KMS-11 (cell line): Measurements from ENCODE around the gene KRT77.

ENCODE experiments used
- H2AFZ ChIP-seq: fragments of 200-600 bp; sonication (generic); 2 replicates; pipeline ENCODE4 v1.6.1; 2016; ENCODE audit warnings: antibody characterized with exemption, mixed run types, low read depth
- H3K27ac ChIP-seq: fragments of 200-600 bp; sonication (generic); 2 replicates; pipeline ENCODE4 v1.6.1; 2016; ENCODE audit warnings: mild to moderate bottlenecking, mixed run types
- H3K27me3 ChIP-seq: fragments of 200-600 bp; sonication (generic); 2 replicates; pipeline ENCODE4 v1.6.1; 2017; ENCODE audit warnings: mild to moderate bottlenecking, low read depth, mixed run types, moderate library complexity; ENCODE audit not compliant: insufficient read depth
- H3K36me3 ChIP-seq: fragments of 200-600 bp; sonication (generic); 2 replicates; pipeline ENCODE4 v1.6.1; 2017; ENCODE audit warnings: mild to moderate bottlenecking, mixed run types; ENCODE audit not compliant: insufficient read depth
- H3K4me1 ChIP-seq: fragments of 200-600 bp; sonication (generic); 2 replicates; pipeline ENCODE4 v1.6.1; 2016; ENCODE audit warnings: mild to moderate bottlenecking, low read depth, mixed run types; ENCODE audit not compliant: poor library complexity, severe bottlenecking
- H3K4me2 ChIP-seq: fragments of 200-600 bp; sonication (generic); 2 replicates; pipeline ENCODE4 v1.7.0; 2016; ENCODE audit warnings: mild to moderate bottlenecking, mixed run types
- H3K4me3 ChIP-seq: fragments of 200-600 bp; sonication (generic); IDR thresholded peaks from 2 replicates; pipeline ENCODE4 v1.6.1; 2017; ENCODE audit warnings: low read depth, low read length, mixed read lengths; ENCODE audit not compliant: insufficient read depth
- H3K79me2 ChIP-seq: fragments of 200-600 bp; sonication (generic); 2 replicates; pipeline ENCODE4 v1.6.1; 2016; ENCODE audit warnings: low read depth, mixed run types; ENCODE audit not compliant: insufficient read depth
- H3K9ac ChIP-seq: fragments of 200-600 bp; sonication (generic); 2 replicates; pipeline ENCODE4 v1.6.1; 2016; ENCODE audit warnings: mild to moderate bottlenecking, mixed run types
- H4K20me1 ChIP-seq: fragments of 200-600 bp; sonication (generic); 2 replicates; pipeline ENCODE4 v1.6.1; 2016; ENCODE audit warnings: mild to moderate bottlenecking, mixed run types; ENCODE audit not compliant: insufficient read depth
- TF ChIP-seq, protein P1 (sequence below): fragments of 200-600 bp; sonication (generic); conservative IDR thresholded peaks from 2 replicates; pipeline ENCODE4 v1.6.1; 2017; ENCODE audit warnings: low read depth, mild to moderate bottlenecking, antibody characterized with exemption, low read length, moderate library complexity, mixed read lengths

KRT77 gene

DNA sequence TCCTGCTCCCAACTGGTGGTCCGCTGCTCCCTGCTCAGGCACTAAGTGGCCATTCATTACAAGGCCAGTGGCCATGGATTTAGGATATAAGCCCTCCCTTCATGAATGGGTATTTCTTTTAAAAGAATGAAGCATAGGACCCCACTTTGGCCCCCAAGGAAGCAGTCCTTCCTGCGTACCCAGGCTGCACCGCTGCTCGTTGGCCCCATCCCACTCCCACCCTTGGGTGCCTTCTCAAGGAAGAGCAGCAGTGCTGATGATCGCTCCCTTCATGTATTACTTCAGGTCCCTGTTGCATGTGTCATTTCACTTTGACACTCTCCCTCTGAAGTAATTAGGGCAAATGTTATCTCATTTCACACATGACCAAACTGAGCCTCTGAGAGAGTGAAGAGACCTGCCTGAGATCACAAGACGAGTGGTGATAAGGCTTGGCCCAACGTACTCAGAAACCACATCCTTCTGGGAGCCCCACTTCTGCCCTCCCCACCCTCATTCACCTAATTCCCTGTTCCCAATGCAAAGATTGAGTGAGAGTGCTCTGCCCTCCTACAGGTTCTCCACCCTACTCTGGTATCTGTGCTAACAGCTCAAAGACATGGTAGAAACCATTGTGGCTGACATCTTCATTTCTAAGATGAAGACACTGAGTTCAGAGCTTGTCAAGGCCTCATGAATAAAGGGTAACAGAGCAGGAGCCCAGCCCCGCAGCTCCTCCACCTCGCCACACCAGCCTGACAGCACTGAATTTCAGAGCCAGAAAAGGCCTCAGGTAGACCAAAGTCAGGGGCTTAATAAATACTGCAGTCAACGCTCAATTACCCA is 41.0 kb downstream of the KRT77 start:
- no peak overlapping the region for H3K9ac ChIP-seq
- no peaks in the 10 kb centered on the region for H4K20me1 ChIP-seq
- H3K79me2 ChIP-seq, result no peaks in the 10 kb centered on the region
- H3K27me3 ChIP-seq, result peaks cover 21% of the 10 kb centered on the region; the same call in 1 of the 2 replicates
- no peak overlapping the region for H3K27ac ChIP-seq
- H2AFZ ChIP-seq, result no peak overlapping the region
- TF ChIP-seq, protein P1, sequence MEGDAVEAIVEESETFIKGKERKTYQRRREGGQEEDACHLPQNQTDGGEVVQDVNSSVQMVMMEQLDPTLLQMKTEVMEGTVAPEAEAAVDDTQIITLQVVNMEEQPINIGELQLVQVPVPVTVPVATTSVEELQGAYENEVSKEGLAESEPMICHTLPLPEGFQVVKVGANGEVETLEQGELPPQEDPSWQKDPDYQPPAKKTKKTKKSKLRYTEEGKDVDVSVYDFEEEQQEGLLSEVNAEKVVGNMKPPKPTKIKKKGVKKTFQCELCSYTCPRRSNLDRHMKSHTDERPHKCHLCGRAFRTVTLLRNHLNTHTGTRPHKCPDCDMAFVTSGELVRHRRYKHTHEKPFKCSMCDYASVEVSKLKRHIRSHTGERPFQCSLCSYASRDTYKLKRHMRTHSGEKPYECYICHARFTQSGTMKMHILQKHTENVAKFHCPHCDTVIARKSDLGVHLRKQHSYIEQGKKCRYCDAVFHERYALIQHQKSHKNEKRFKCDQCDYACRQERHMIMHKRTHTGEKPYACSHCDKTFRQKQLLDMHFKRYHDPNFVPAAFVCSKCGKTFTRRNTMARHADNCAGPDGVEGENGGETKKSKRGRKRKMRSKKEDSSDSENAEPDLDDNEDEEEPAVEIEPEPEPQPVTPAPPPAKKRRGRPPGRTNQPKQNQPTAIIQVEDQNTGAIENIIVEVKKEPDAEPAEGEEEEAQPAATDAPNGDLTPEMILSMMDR, result no peak
- no peak overlapping the region for H3K4me2 ChIP-seq
- no peak overlapping the region for H3K4me3 ChIP-seq
- no peaks in the 10 kb centered on the region for H3K36me3 ChIP-seq
- no peaks in the 10 kb centered on the region for H3K4me1 ChIP-seq

DNA sequence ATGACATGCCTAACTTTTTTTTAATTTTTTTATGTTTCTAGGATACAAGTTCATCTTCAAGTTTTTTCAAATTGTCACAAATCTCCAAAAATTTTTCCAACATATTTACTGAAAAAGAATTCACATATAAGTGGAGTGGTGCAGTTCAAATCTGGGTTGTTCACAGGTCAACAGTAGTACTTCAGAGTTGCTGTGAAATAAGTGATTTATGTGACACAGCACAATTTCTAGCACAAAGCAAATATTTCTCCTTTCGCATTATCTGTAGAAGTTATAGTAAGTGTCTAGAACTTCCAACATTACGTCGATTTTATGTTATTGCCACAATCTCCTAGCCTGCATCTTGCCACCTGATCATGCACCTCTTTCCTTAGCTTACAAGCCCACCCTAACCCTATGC is 41.7 kb downstream of the KRT77 start:
- H4K20me1 ChIP-seq, result no peaks in the 10 kb centered on the region
- H2AFZ ChIP-seq, result no peak overlapping the region
- TF ChIP-seq, protein P1, result no peak
- no peaks in the 10 kb centered on the region for H3K79me2 ChIP-seq
- no peak overlapping the region for H3K4me2 ChIP-seq
- peaks cover 21% of the 10 kb centered on the region; the same call in 1 of the 2 replicates for H3K27me3 ChIP-seq
- H3K9ac ChIP-seq, result no peak overlapping the region
- no peaks in the 10 kb centered on the region for H3K36me3 ChIP-seq
- H3K4me3 ChIP-seq, result no peak overlapping the region
- H3K27ac ChIP-seq, result no peak overlapping the region
- H3K4me1 ChIP-seq, result no peaks in the 10 kb centered on the region

DNA sequence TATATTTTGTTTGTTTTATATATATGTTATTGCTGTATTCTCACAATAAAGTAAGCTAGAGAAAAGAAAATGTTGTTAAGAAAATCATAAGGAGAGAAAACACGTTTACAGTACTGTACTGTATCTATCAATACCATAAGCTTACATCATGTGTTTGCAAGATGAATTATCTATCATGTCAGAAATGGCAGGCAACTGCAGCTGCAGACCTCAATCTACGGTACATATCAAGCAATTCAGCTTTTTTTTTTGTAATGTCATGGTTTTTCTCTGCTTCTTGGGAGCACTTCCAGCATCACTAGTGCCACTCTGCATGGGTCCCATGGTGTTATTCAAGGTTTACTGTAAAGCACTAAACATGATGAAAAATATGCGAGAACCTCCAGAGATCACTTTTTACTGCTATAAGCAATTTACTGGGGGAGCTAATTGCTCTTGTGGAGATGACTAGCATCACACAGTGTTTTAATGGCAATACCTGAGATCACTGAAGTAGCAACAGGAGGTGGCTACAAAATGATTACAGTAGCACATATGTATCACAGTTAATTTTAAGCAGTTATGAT is 42.3 kb downstream of the KRT77 start:
- Histone ChIP-seq H2AFZ (no peak overlapping the region), H3K79me2 (no peaks in the 10 kb centered on the region), H3K4me2 (no peak overlapping the region), H3K4me3 (no peak overlapping the region), H3K27me3 (peaks cover 15% of the 10 kb centered on the region; the same call in 1 of the 2 replicates), H3K36me3 (no peaks in the 10 kb centered on the region), H3K9ac (no peak overlapping the region), H3K4me1 (no peaks in the 10 kb centered on the region), H4K20me1 (no peaks in the 10 kb centered on the region), H3K27ac (no peak overlapping the region)
- TF ChIP-seq, protein P1, result no peak

DNA sequence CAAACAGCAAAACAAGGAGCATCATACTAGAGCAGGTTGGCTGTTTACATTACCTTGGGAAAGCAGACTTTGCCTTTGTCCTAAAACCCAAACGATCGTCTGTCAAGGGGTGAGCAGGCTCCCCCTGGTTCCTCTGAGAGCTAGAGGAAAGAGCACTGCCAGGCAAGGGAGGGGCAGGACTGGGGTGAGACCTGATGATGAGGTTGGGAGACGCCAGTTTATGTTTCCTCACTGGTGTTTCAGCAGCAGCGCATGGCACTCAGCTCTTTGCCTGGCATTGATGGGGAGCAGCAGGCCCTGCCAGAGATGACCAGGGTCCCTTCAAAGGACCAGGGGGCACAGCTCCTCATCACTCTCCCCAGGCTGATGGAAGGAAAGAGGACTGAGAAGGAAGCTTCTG is 43.4 kb downstream of the KRT77 start:
- Histone ChIP-seq H3K4me1 (no peaks in the 10 kb centered on the region), H3K27me3 (peaks cover 11% of the 10 kb centered on the region), H3K79me2 (no peaks in the 10 kb centered on the region), H3K4me3 (no peak overlapping the region), H3K4me2 (no peak overlapping the region), H3K27ac (no peak overlapping the region), H3K9ac (no peak overlapping the region), H2AFZ (no peak overlapping the region), H3K36me3 (no peaks in the 10 kb centered on the region), H4K20me1 (no peaks in the 10 kb centered on the region)
- TF ChIP-seq, protein P1, result no peak
